K562 (cell line): Measurements from ENCODE around the gene CBX2. TPM values are rescaled to one million over a fixed set of nuclear protein-coding genes. Genes with fewer than 3 reads are reported as not detected.

Experiments
- ARID1B ChIP-seq: fragments of 450-650 bp; IDR thresholded peaks from 2 replicates; pipeline ENCODE4 v1.6.1; 2016; ENCODE audit warnings: antibody characterized with exemption, mild to moderate bottlenecking, inconsistent platforms
- EP300 ChIP-seq: IDR thresholded peaks from 2 replicates; pipeline ENCODE4 v1.6.1; 2012; ENCODE audit warnings: low read length, improper control_type of control experiment
- MLLT1 ChIP-seq, 2 experiments: fragments of 450-650 bp; IDR thresholded peaks; 2 replicates each; pipeline ENCODE4 v1.6.1; 2016
- TRIM25 ChIP-seq: fragments of 450-650 bp; IDR thresholded peaks from 2 replicates; pipeline ENCODE4 v1.7.0; 2016; ENCODE audit warnings: borderline replicate concordance
- USF1 ChIP-seq: sonication (generic); formaldehyde crosslinking; IDR thresholded peaks from 2 replicates; pipeline ENCODE4 v1.9.0; 2022; ENCODE audit warnings: mild to moderate bottlenecking, missing genetic modification reagents
- ZFP30 ChIP-seq: fragments of 250-450 bp; sonication (Bioruptor Pico); IDR thresholded peaks from 2 replicates; pipeline ENCODE4 v1.8.0; 2022; ENCODE audit warnings: moderate library complexity, mild to moderate bottlenecking, inconsistent platforms, borderline replicate concordance
- ZFP36 ChIP-seq: fragments of 150-350 bp; IDR thresholded peaks from 2 replicates; pipeline ENCODE4 v1.6.1; 2018; ENCODE audit warnings: low read length, low read depth; ENCODE audit not compliant: partially characterized antibody
- ZFX ChIP-seq: sonication (generic); formaldehyde crosslinking; IDR thresholded peaks from 2 replicates; pipeline ENCODE4 v1.8.0; 2022; ENCODE audit warnings: mild to moderate bottlenecking, missing genetic modification reagents, moderate library complexity
- ZNF407 ChIP-seq: fragments of 450-650 bp; IDR thresholded peaks from 2 replicates; pipeline ENCODE4 v1.6.1; 2016; ENCODE audit warnings: low read depth
- polyA plus RNA-seq, 8 experiments: library from polyadenylated mRNA; depleted of rRNA in 4 of 8; stranded (reverse) in 5 of 8; unstranded in 3 of 8; fragments of >200 nt; fragmentation: Nextera tagmentation in 2 of 8; fragmentation: Illumina TruSeq in 1 of 8; extraction: Ambion mirVana in 2 of 8; extraction: Trizol in 1 of 8; gene quantifications; 2 replicates each; pipeline versions ENCODE4 v1.2.1 to v1.2.3, GENCODE V29; 2011 to 2014; ENCODE audit warnings: inconsistent platforms in 1 of 8, missing spikeins in 1 of 8
- total RNA-seq, 7 experiments: library from RNA; depleted of rRNA in 6 of 7; stranded (reverse); fragments of >200 nt in 6 of 7; fragmentation: Illumina TruSeq in 2 of 7; extraction: Trizol in 2 of 7; gene quantifications; 2 replicates each; pipeline versions ENCODE4 v1.2.1 to v1.2.3, GENCODE V29; 2011 to 2021; ENCODE audit warnings: low replicate concordance in 1 of 7

CBX2 gene
- total and polyA plus RNA-seq, 9 of the 15 experiments (the other 6 are each of a cell fraction or from before 2014, with no cell fraction given), result 0.66 to 26.9 (median 13.9) TPM

- TF ChIP-seq ZNF407 (no peak), ARID1B (peak; percentile 66), ZFP30 (CRISPR knock-in tag) (no peak), EP300 (peak; percentile 85), USF1 (CRISPR knock-in tag) (no peak), ZFX (CRISPR knock-in tag) (peak; percentile 63), ZFP36 (peak; percentile 50), TRIM25 (no peak), MLLT1 (IDR thresholded peaks at IDR 0.05) (peak in 1 of 2 experiments; percentile 98; a peak in 2 of 4 replicates)
These were observed 48.3 kb downstream of the CBX2 start (continued) for GRCh38 chr17:79826204-79826680.
